GM18868 (cell line): ENCODE data around the gene EXOC4.
"Not testable (repeated sequence)": the region's sequence is repeated elsewhere in the genome, so short reads cannot be mapped to it uniquely, and the experiment has no call there.

ENCODE experiments used
- ATAC-seq: cut with Tn5 transposase; IDR thresholded peaks from one replicate; pipeline ENCODE4 v1.9.1; 2021; ENCODE audit warnings: mild to moderate bottlenecking, moderate library complexity; ENCODE audit not compliant: unreplicated experiment

EXOC4 gene

DNA sequence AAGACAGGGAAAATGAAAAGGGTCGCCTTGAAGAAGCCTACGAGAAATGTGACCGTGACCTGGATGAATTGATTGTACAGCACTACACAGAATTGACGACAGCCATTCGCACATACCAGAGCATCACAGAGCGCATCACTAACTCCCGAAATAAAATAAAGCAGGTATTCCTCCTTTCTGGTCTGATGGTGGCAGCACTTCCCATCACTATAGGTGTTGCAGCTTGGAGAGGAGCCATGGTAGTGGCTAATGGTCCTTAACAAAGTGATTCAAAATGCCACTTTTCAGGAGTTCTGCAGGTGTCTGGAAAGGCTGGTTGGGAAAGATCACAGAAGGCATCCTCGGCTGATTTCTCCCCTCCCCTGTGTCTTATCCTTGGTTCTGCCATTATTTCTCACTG, 22.1 kb downstream of the EXOC4 start:
- no peak for ATAC-seq

GRCh38 chr7:133275446-133276095, 22.7 kb downstream of the EXOC4 start:
- no peak for ATAC-seq

- not testable (repeated sequence) for ATAC-seq
Measured at GRCh38 chr7:133278975-133279374, 26.1 kb downstream of the EXOC4 start.

- ATAC-seq: no peak
Measured at GRCh38 chr7:133282094-133282493, 29.2 kb downstream of the EXOC4 start.

DNA sequence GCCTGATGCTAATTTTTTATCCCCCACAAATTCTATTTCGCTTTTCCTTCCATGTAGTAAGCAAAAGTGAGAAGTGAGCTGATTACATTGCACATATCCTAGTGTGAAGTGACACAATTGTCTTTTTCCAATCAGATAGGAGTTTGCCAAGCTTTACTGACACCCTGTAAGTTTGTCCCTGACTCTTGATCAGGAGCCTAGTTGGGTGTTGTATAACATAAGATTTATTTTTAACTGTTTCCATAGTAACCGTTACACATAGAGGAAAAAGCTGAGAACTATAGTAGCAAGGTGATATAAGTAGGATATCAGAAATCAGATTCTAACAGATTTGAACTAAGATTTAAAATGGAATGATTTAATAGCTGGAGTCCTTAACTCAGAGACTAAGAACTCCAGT, 31.2 kb downstream of the EXOC4 start:
- ATAC-seq: no peak

GRCh38 chr7:133288970-133289369, 36.1 kb downstream of the EXOC4 start:
- ATAC-seq: no peak

GRCh38 chr7:133290041-133290440, 37.2 kb downstream of the EXOC4 start:
- no peak for ATAC-seq

GRCh38 chr7:133290676-133291333, 37.9 kb downstream of the EXOC4 start:
- ATAC-seq: no peak

GRCh38 chr7:133292631-133293030, 39.8 kb downstream of the EXOC4 start:
- no peak for ATAC-seq

GRCh38 chr7:133293384-133294160, 40.7 kb downstream of the EXOC4 start:
- no peak for ATAC-seq

DNA sequence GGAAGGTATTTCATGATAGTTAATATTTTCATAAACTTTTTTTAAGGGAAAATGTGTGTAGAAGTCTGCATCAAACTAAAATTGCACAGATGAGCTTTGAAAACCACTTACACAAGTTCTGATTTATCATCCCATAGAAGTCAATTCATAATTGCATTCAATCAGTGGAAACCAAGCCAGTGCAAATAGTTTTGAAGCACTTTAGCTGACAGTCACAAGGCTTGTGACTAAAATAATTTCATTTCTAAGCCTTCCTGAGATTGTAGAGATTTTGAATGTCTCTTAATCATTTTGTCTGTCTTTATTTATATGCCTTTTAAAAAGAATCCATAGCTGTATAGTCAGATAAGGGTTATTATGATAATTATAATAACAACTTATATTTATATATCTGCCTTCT, 41.4 kb downstream of the EXOC4 start:
- no peak for ATAC-seq

DNA sequence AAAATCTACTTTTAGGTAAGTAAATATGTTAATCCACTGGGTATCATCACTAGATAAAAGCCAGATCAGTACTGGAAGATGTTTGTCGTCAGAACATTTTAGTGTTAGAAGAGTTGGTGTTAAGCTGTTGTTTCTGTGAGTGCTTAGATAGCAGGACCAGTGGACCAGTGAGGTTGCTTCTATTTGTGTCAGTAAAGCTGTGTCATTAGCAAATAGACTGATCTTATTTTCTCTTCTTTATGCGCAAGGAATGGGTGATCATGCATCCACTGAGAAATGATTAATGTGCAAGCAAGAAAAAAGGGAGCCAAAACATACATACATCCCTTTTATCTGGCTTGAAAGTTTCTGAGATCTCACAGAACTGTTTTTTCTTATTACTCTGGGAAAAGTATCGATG, 42.6 kb downstream of the EXOC4 start:
- ATAC-seq: no peak

- no peak for ATAC-seq
Measured at GRCh38 chr7:133297093-133297492, 44.2 kb downstream of the EXOC4 start.

GRCh38 chr7:133298080-133298479, 45.2 kb downstream of the EXOC4 start:
- ATAC-seq: no peak

- no peak for ATAC-seq
Measured at GRCh38 chr7:133299676-133300075, 46.8 kb downstream of the EXOC4 start.

- ATAC-seq: no peak
Measured at GRCh38 chr7:133300088-133300487, 47.2 kb downstream of the EXOC4 start.

- no peak for ATAC-seq
Measured at GRCh38 chr7:133300811-133301210, 47.9 kb downstream of the EXOC4 start.

DNA sequence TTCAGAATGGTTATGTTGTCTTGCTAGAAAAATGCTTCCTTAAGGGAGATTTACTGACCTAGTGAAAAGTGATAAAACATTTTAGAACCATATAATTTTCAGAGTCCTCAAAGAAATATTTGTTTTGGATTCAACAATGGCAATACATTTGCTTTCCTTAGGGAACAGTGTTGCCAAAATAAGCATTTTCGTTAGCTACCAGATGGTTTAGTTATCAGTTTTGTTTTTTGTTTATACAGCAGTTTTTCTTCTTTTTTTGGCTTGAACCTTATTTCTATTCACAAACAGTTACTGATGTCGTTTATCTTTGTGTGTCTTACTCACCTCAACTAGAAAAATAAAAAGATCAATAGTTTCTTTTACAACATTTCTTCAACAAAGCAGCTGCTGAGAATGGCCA, 48.6 kb downstream of the EXOC4 start:
- ATAC-seq: no peak

DNA sequence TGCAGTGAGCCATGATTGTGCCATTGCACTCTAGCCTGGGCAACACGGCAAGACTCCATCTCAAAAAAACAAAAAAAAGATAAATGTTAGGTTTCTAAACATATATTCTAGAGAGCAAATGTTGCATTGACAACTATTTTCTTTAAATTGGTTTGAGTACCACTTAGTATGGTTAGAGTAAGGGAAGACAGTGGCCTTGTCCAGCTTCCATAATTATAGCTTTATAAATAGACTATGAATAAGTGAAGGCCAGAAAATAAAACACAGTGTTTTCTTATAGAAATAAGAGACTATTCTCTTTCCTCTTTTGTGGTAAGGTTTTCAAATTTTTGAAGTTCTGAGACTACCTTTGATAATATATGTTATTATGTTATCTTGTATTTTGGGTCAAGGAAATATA, 50.5 kb downstream of the EXOC4 start:
- ATAC-seq: no peak

GRCh38 chr7:133303931-133304330, 51.1 kb downstream of the EXOC4 start:
- no peak for ATAC-seq

- ATAC-seq: no peak
Measured at GRCh38 chr7:133309333-133309732, 56.5 kb downstream of the EXOC4 start.

GRCh38 chr7:133310232-133310862, 57.5 kb downstream of the EXOC4 start:
- ATAC-seq: no peak
